SKM-1 (cell line): ENCODE results near the gene CHAC1.
A peak's percentile ranks its signal among the peaks of the same experiment; 100 is the strongest.

Experiments
- DNase-seq: peaks from one replicate; lab custom pipeline; 2025; ENCODE audit not compliant: unreplicated experiment; lab: John Stamatoyannopoulos, UW

Gene CHAC1

GRCh38 chr15:40952901-40953712 is at the start of gene CHAC1:
CHAC1 (plus strand) TSS chr15:40953471; CDS start chr15:40953584, 113 bp downstream.
- peak; percentile 82 for DNase-seq

GRCh38 chr15:40904552-40905201 is 48.6 kb upstream of the CHAC1 start:
- DNase-seq: no peak

- no peak for DNase-seq
Measured at GRCh38 chr15:40906091-40906990, 46.9 kb upstream of the CHAC1 start.

- no peak for DNase-seq
Measured at GRCh38 chr15:40906991-40907802, 46.1 kb upstream of the CHAC1 start.

- no peak for DNase-seq
Measured at GRCh38 chr15:40908095-40908494, 45.2 kb upstream of the CHAC1 start.

- DNase-seq: no peak
Measured at GRCh38 chr15:40909662-40910630, 43.3 kb upstream of the CHAC1 start.

- DNase-seq: no peak
Measured at GRCh38 chr15:40911141-40911540, 42.1 kb upstream of the CHAC1 start.

GRCh38 chr15:40911693-40912092 is 41.6 kb upstream of the CHAC1 start:
- DNase-seq: no peak

GRCh38 chr15:40912478-40912877 is 40.8 kb upstream of the CHAC1 start:
- DNase-seq: no peak

- no peak for DNase-seq
Measured at GRCh38 chr15:40914013-40914412, 39.3 kb upstream of the CHAC1 start.

- no peak for DNase-seq
Measured at GRCh38 chr15:40914486-40914885, 38.8 kb upstream of the CHAC1 start.

- no peak for DNase-seq
Measured at GRCh38 chr15:40915116-40915661, 38.1 kb upstream of the CHAC1 start.

GRCh38 chr15:40915679-40916078 is 37.6 kb upstream of the CHAC1 start:
- DNase-seq: no peak

GRCh38 chr15:40917585-40917984 is 35.7 kb upstream of the CHAC1 start:
- DNase-seq: no peak

GRCh38 chr15:40918146-40918798 is 35.0 kb upstream of the CHAC1 start:
- no peak for DNase-seq

- DNase-seq: no peak
Measured at GRCh38 chr15:40918799-40919392, 34.4 kb upstream of the CHAC1 start.

GRCh38 chr15:40921949-40922607 is 31.2 kb upstream of the CHAC1 start:
- no peak for DNase-seq

- no peak for DNase-seq
Measured at GRCh38 chr15:40922608-40923005, 30.7 kb upstream of the CHAC1 start.
